GM18520 (cell line): ENCODE data around the gene STARD5.

ENCODE experiments used
- ATAC-seq: cut with Tn5 transposase; IDR thresholded peaks from one replicate; pipeline ENCODE4 v1.9.1; 2021; ENCODE audit not compliant: unreplicated experiment

Gene STARD5

GRCh38 chr15:81277851-81278250 lies 46.1 kb downstream of the STARD5 start:
- ATAC-seq = no peak

DNA sequence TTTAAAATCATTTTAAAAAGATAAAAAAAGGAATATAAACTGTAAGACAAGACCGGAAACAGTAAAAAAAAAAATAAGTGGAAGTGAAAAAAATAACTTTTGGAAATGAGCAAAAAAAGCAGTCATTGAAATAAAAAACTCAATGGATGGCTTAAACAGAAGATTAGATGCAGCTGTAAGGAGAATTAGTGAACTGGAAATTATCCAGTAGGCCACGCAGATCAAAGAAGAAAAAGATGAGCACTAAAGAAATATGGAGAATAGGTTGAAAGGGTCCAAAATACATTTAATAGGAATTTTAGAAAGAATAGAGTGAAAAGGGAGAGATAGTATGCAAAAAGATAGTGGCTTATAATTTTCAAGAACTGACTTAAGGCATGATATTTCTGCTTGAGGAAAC lies 47.0 kb downstream of the STARD5 start:
- no peak for ATAC-seq

GRCh38 chr15:81275711-81276392 lies 48.1 kb downstream of the STARD5 start:
- ATAC-seq = no peak

GRCh38 chr15:81274931-81275707 lies 48.8 kb downstream of the STARD5 start:
- no peak for ATAC-seq

GRCh38 chr15:81274255-81274654 lies 49.7 kb downstream of the STARD5 start:
- ATAC-seq = no peak

DNA sequence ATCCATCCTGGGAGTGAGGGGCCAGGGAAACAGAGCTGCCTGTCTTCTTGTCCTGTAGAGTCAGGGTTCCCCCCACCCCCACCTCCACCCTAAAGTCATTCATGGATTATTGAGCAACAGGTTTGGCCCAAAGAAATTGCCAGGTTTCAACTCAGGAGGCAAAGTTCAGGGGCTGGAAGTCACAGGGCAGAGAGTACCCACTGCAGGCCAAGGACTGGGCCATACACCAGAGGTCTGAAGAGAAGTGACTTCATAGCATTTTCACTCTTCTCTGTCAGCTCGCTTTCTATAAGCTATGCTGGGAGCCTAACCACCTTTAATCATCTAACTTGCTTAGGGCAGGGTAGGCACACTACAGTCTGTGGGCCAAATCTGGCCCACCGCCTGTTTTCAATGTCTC lies 50.1 kb downstream of the STARD5 start:
- ATAC-seq = no peak

- ATAC-seq = no peak
Observed at GRCh38 chr15:81273200-81273599, 50.7 kb downstream of the STARD5 start.

GRCh38 chr15:81271761-81272644 lies 51.9 kb downstream of the STARD5 start:
- ATAC-seq = no peak

DNA sequence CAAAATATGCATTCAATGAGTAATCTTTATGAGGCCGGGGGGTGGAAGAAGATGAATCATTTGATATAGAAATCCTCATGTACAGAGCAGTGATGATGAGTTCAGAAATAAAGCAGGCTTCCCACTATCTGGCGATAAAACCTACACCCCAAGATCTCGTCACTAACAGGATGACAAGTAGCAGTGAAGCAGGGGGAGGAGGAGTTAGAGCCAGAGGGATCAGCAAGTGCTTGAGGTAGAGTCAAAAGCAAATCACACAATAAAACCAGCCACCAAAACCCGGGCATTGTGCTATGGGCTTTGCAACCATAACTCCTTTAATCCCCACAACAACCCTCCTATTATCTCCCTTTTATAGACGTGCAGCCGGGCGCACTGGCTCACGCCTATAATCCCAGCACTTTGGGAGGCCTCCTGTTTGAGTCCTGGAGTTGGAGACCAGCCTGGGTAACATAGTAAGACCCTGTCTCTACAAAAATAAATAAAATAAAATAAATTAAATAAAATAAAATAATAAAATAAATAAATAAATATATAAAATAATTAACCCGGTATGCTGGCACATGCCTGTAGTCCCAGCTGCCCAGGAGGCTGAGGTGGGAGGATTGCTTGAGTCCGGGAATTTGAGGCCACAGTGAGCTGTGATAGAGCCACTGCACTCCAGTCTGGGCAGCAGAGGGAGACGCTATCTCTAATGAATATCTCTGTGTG lies 53.0 kb downstream of the STARD5 start:
- ATAC-seq = no peak

DNA sequence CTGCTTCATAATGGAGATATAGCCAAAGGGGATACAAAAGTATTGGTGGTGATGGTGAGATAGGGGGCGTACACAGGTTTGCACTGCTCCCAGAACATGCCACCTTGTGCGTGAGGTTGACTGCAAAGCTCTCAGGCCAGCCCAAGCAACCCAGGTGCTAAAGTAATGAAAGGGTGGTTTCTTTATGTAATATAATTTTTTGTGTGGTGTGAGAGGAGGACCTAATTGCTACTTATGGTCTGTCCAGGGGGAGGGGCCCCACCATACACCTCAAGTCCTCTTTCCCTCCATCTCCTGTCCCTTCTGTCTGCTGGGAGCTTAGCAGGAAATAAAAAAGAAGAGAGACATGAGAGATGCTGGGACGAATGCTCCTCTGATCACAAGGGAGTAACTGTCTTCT lies 53.8 kb downstream of the STARD5 start:
- no peak for ATAC-seq

DNA sequence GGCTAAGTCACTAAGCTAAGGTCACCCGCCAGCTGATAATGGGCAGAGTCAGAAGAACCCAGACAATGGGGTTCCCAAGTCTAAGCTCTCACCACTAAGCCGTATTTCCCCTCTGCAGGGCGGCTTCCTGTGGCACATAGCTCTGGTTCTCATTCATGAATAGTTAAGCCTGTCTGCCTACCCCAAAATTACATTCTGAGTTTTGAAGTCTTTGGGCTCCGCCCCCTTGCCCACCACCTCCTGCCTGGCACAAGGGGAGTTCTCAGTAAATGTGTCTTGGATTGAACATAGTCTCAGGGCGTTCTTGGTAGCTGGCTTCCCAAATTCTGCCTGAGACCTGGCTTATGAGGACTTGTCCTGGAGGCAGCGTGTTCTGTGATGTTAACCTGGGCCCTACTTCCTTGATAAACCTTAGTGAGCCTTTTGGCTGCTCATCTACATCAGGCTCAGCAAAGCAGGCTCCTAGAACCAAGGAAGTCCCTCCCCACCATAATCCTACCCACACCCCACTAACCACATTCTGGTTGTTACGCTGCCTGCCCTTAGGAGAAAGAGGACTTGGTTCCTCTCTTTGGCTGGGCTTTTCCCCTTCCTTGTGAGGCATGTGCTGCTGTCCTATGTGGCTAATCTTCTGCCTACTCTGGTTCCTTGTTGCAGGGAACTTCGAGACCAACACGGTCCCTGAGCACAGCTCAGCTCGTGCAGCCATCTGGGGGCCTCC lies 54.9 kb downstream of the STARD5 start:
- no peak for ATAC-seq

GRCh38 chr15:81268340-81268739 lies 55.6 kb downstream of the STARD5 start:
- no peak for ATAC-seq

DNA sequence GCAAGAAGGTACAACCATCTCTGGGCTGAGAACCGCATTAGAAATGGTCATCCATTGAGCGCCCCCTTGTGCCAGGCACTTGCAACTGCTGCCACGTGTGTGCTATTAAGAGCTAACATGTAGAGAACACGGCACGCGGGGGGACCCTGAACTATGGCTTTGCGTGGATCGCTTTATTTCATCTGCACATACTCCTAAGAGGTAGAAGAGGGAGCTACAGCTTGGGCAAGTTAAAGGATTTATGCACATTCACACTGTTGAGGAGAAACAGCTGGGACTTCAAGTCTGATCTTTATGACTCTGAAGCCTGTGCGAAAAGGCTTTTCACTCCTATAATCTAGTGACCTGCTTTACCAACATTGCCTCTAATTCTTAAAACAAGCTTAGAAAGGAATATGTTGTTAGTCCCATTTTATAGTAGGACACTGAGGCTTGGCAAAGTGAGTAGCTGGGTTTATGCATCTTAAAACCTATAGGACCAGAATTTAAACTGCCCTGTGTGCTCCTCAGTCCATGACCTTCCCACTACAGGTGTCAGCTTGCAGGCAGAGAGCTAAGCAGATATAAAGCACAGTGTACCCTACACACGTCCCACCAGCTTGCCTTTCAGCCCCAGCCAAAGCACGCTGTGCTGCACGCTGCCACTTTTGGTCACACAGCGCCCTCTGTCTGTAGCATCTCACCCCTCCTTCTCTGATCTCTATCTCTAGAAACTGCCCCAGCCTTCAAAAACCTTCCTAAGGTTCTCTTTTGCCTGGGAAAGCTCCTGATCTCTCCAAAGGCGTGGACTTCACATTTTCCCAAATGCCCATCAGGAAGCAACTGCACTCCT lies 57.8 kb downstream of the STARD5 start:
- peak; percentile 49 for ATAC-seq

GRCh38 chr15:81265256-81265943 lies 58.5 kb downstream of the STARD5 start:
- ATAC-seq = no peak

- ATAC-seq = no peak
Observed at GRCh38 chr15:81264072-81264857, 59.7 kb downstream of the STARD5 start.

- no peak for ATAC-seq
Observed at GRCh38 chr15:81263477-81263876, 60.5 kb downstream of the STARD5 start.

- no peak for ATAC-seq
Observed at GRCh38 chr15:81261172-81261811, 62.6 kb downstream of the STARD5 start.
